GM21526 (cell line): ENCODE results near the gene TBCD.

Source experiments
- ATAC-seq: cut with Tn5 transposase; IDR thresholded peaks from one replicate; pipeline ENCODE4 v1.9.1; 2021; ENCODE audit warnings: moderate library complexity; ENCODE audit not compliant: unreplicated experiment, low FRiP score

The TBCD gene

GRCh38 chr17:82931699-82932517 lies 180.0 kb downstream of the TBCD start:
- ATAC-seq = no peak

GRCh38 chr17:82932518-82933310 lies 180.8 kb downstream of the TBCD start:
- no peak for ATAC-seq

GRCh38 chr17:82933911-82934310 lies 182.0 kb downstream of the TBCD start:
- ATAC-seq = no peak

- ATAC-seq = no peak
Measured at GRCh38 chr17:82935966-82936767, 184.3 kb downstream of the TBCD start.

GRCh38 chr17:82936768-82937171 lies 184.9 kb downstream of the TBCD start:
- no peak for ATAC-seq

GRCh38 chr17:82937411-82938371 lies 185.8 kb downstream of the TBCD start:
- no peak for ATAC-seq

GRCh38 chr17:82938486-82938872 lies 186.6 kb downstream of the TBCD start:
- ATAC-seq = no peak

- no peak for ATAC-seq
Measured at GRCh38 chr17:82938873-82939620, 187.2 kb downstream of the TBCD start.

GRCh38 chr17:82939621-82940135 lies 187.8 kb downstream of the TBCD start:
- ATAC-seq = no peak

GRCh38 chr17:82940226-82941020 lies 188.6 kb downstream of the TBCD start:
- no peak for ATAC-seq

- no peak for ATAC-seq
Measured at GRCh38 chr17:82941021-82942001, 189.4 kb downstream of the TBCD start.

GRCh38 chr17:82942166-82943130 lies 190.6 kb downstream of the TBCD start:
- ATAC-seq = no peak

- no peak for ATAC-seq
Measured at GRCh38 chr17:82943339-82943738, 191.5 kb downstream of the TBCD start.

GRCh38 chr17:82943751-82944150 lies 191.9 kb downstream of the TBCD start:
- no peak for ATAC-seq

- ATAC-seq = no peak
Measured at GRCh38 chr17:82944990-82945389, 193.1 kb downstream of the TBCD start.

GRCh38 chr17:82946081-82946480 lies 194.2 kb downstream of the TBCD start:
- ATAC-seq = no peak
